Osteoblast (primary cell): ENCODE data around the gene SAXO1. TPM values are rescaled to one million over a fixed set of nuclear protein-coding genes. Genes with fewer than 3 reads are reported as not detected.

Source experiments
- DNase-seq: peaks from one replicate; pipeline ENCODE4 v3.0.0; 2011; ENCODE audit warnings: low spot score, mixed read lengths; ENCODE audit not compliant: insufficient read length; ENCODE audit errors: missing footprints
- H2AFZ ChIP-seq: 2 replicates; pipeline ENCODE4 v1.6.0; 2011; ENCODE audit warnings: mild to moderate bottlenecking, low read length
- H3K27ac ChIP-seq: 2 replicates; pipeline ENCODE4 v1.5.1; 2011; ENCODE audit warnings: mild to moderate bottlenecking, low read depth, low read length, moderate library complexity
- H3K27me3 ChIP-seq: 2 replicates; pipeline ENCODE4 v1.6.0; 2012; ENCODE audit warnings: mild to moderate bottlenecking, control low read depth, inconsistent platforms, low read length, moderate library complexity; ENCODE audit not compliant: insufficient read depth
- H3K36me3 ChIP-seq: 2 replicates; pipeline ENCODE4 v1.5.1; 2011; ENCODE audit warnings: mild to moderate bottlenecking, low read length, control low read depth, moderate library complexity; ENCODE audit not compliant: insufficient read depth
- H3K4me1 ChIP-seq: 2 replicates; pipeline ENCODE4 v1.5.1; 2011; ENCODE audit warnings: mild to moderate bottlenecking, low read length, control low read depth, moderate library complexity; ENCODE audit not compliant: insufficient read depth
- H3K4me2 ChIP-seq: 2 replicates; pipeline ENCODE4 v1.6.0; 2011; ENCODE audit warnings: mild to moderate bottlenecking, low read length; ENCODE audit not compliant: insufficient read depth
- H3K4me3 ChIP-seq: fragments of 200-600 bp; sonication (generic); 3 replicates; pipeline ENCODE4 v1.5.1; 2012; ENCODE audit warnings: mild to moderate bottlenecking, low read length, inconsistent platforms; ENCODE audit not compliant: insufficient read depth
- H3K79me2 ChIP-seq: 2 replicates; pipeline ENCODE4 v1.6.0; 2012; ENCODE audit warnings: mild to moderate bottlenecking, low read length, control low read depth, inconsistent platforms; ENCODE audit not compliant: insufficient read depth
- H3K9me3 ChIP-seq: 2 replicates; pipeline ENCODE4 v1.5.1; 2011; ENCODE audit warnings: low read depth, low read length, control low read depth
- H4K20me1 ChIP-seq: 2 replicates; pipeline ENCODE4 v1.6.0; 2012; ENCODE audit warnings: mild to moderate bottlenecking, low read length, control low read depth; ENCODE audit not compliant: insufficient read depth
- CTCF ChIP-seq: IDR thresholded peaks from 2 replicates; pipeline ENCODE4 v1.5.1; 2011; ENCODE audit warnings: mild to moderate bottlenecking, low read depth, low read length, moderate library complexity; ENCODE audit errors: extremely low read depth
- total RNA-seq: library from RNA; depleted of rRNA; stranded (reverse); fragments of >200 nt; gene quantifications from 2 replicates; pipeline ENCODE4 v1.2.3, GENCODE V29; 2012

The SAXO1 gene
- total RNA-seq, 1 donor = under 0.01 TPM

- Histone ChIP-seq H3K4me3 (no peak overlapping the region), H3K27ac (peak overlapping the region; percentile 73), H3K4me1 (peaks cover 41% of the 10 kb centered on the region), H3K4me2 (peak overlapping the region; percentile 53), H3K9me3 (no peaks in the 10 kb centered on the region), H2AFZ (no peak overlapping the region), H3K36me3 (peaks cover 48% of the 10 kb centered on the region), H3K79me2 (no peaks in the 10 kb centered on the region), H3K27me3 (no peaks in the 10 kb centered on the region), H4K20me1 (peaks cover 9% of the 10 kb centered on the region)
- no peak for TF ChIP-seq CTCF
- DNase-seq = peak; percentile 95
Observed at GRCh38 chr9:18905883-18906629, 127.0 kb downstream of the SAXO1 start.

- no peaks in the 10 kb centered on the region for H3K27me3 ChIP-seq
- peak overlapping the region; percentile 73 for H3K27ac ChIP-seq
- H3K36me3 ChIP-seq = peaks cover 46% of the 10 kb centered on the region
- no peak overlapping the region for H2AFZ ChIP-seq
- no peaks in the 10 kb centered on the region for H3K9me3 ChIP-seq
- H3K4me3 ChIP-seq = no peak overlapping the region
- H3K4me2 ChIP-seq = peak overlapping the region; percentile 53
- no peak for TF ChIP-seq CTCF
- peaks cover 41% of the 10 kb centered on the region for H3K4me1 ChIP-seq
- H3K79me2 ChIP-seq = no peaks in the 10 kb centered on the region
- DNase-seq = peak; percentile 92
- H4K20me1 ChIP-seq = peaks cover 9% of the 10 kb centered on the region
Observed at GRCh38 chr9:18905028-18905882, 127.8 kb downstream of the SAXO1 start.

- Histone ChIP-seq H3K79me2 (no peaks in the 10 kb centered on the region), H3K4me3 (no peak overlapping the region), H2AFZ (no peak overlapping the region), H3K4me1 (peaks cover 33% of the 10 kb centered on the region), H3K9me3 (no peaks in the 10 kb centered on the region), H3K27me3 (no peaks in the 10 kb centered on the region), H4K20me1 (peaks cover 9% of the 10 kb centered on the region), H3K4me2 (no peak overlapping the region), H3K27ac (no peak overlapping the region), H3K36me3 (peaks cover 31% of the 10 kb centered on the region)
- TF ChIP-seq CTCF = no peak
- DNase-seq = no peak
Observed at GRCh38 chr9:18903450-18903849, 129.6 kb downstream of the SAXO1 start.
